MG63 (cell line): Measurements from ENCODE around the gene ERBIN. TPM values are rescaled to one million over a fixed set of nuclear protein-coding genes. Genes with fewer than 3 reads are reported as not detected.
"Not testable (repeated sequence)": the region's sequence is repeated elsewhere in the genome, so short reads cannot be mapped to it uniquely, and the experiment has no call there.

Experiments used
- DNase-seq: peaks from one replicate; pipeline ENCODE4 v3.0.0-alpha.2; 2020
- H3K27me3 ChIP-seq: fragments of 250-450 bp; sonication (Bioruptor Pico); 2 replicates; pipeline ENCODE4 v1.5.1; 2020; ENCODE audit warnings: mild to moderate bottlenecking, moderate library complexity
- H3K36me3 ChIP-seq: fragments of 250-450 bp; sonication (Bioruptor Pico); 2 replicates; pipeline ENCODE4 v1.5.1; 2020; ENCODE audit warnings: mild to moderate bottlenecking, moderate library complexity
- H3K4me3 ChIP-seq: fragments of 250-450 bp; sonication (Bioruptor Pico); 2 replicates; pipeline ENCODE4 v1.5.1; 2020; ENCODE audit warnings: mild to moderate bottlenecking, moderate library complexity
- H3K9me3 ChIP-seq: fragments of 250-450 bp; sonication (Bioruptor Pico); 2 replicates; pipeline ENCODE4 v1.5.1; 2020; ENCODE audit warnings: mild to moderate bottlenecking, moderate library complexity
- total RNA-seq: library from RNA; depleted of rRNA; stranded (reverse); fragments of >200 nt; shearing (Covaris generic); gene quantifications from 2 replicates; pipeline ENCODE4 v1.2.3, GENCODE V29; 2014; ENCODE audit warnings: low replicate concordance

Gene ERBIN
- total RNA-seq, 1 experiment from 2014 or later = 23.5 TPM

DNA sequence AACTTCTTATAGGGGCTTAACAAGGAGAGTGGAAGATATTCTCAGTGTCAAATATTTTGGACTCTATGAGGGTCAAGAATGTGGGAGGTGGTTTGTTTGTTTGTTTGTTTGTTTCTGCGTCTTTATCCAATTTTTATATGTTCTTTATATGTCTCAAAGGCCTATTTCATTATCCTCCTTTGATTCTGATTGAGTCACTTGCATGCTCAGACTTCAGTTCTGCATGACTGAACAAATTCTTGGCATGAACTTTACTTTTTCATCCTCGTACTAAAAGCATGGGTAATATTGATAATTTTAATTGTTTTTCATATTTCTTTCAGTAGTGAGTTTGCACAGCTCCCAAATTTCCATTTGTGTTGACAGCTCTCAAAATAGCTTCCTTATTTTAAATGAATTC is 19.2 kb upstream of the ERBIN start:
- H3K27me3 ChIP-seq = no peaks in the 10 kb centered on the region
- H3K4me3 ChIP-seq = no peak overlapping the region
- H3K9me3 ChIP-seq = peaks cover 2% of the 10 kb centered on the region; the same call in 1 of the 2 replicates
- DNase-seq = no peak
- no peaks in the 10 kb centered on the region for H3K36me3 ChIP-seq

DNA sequence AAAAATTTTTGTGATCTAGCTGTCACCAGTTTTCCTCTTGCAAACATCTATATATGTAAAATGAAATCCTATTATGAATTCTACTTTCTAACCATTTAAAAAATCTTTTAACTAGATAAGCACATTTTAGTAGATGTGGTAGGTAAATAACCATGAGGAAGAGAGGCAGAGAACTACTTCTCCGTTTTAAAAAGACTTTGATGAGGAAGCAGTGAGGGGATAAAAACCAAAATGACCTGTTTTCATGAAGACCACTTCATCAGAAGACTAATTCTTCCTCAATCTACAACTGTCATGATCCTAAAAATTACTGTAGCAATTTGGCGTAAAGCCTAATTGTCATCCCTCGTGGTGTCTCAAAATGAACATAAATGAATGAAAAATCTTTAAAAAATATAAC is 15.7 kb upstream of the ERBIN start:
- H3K4me3 ChIP-seq = no peak overlapping the region

DNA sequence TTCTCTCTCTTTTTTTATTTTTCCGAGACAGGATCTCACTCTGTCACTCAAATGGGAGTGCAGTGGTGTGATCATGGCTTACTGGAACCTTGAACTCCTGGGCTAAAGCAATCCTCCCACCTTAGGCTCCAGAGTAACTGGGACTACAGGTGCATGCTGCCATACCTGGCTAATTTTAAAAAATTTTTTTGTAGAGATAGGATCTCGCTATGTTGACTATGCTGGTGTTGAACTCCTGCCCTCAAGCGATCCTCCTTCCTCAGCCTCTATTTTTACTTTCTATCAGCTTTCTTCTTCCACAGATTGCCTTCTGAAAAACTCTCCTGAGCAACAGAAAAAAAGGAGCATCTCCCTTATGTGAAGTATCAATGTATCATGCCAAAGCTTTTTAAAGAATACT is 14.1 kb upstream of the ERBIN start:
- Histone ChIP-seq H3K27me3 (no peaks in the 10 kb centered on the region), H3K36me3 (no peaks in the 10 kb centered on the region), H3K4me3 (no peak overlapping the region), H3K9me3 (no peaks in the 10 kb centered on the region)
- no peak for DNase-seq

More for the DNA sequence above, 15.7 kb upstream of the ERBIN start:
- Histone ChIP-seq H3K9me3 (no peaks in the 10 kb centered on the region), H3K36me3 (no peaks in the 10 kb centered on the region), H3K27me3 (no peaks in the 10 kb centered on the region)
- DNase-seq = no peak

DNA sequence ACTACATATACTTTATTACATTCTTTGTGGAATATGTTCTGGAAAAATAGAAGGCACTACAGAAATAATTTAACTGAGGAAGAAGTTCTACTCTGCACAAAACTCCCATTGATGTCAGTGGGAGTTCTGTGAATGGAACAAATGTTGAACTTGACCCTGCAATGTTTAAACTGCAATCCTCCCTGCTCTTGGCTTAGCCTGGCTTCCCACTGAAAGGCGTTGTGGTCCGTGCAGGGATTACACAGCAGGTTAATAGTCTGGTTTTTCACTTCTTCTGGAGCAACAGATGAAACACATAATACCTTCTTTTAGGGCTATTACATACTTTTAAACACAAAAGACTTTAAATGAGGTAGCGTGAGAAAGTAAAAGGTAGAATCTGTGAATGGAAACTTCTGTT is 12.9 kb upstream of the ERBIN start:
- Histone ChIP-seq H3K36me3 (no peaks in the 10 kb centered on the region), H3K9me3 (no peaks in the 10 kb centered on the region), H3K27me3 (no peaks in the 10 kb centered on the region), H3K4me3 (no peak overlapping the region)
- DNase-seq = no peak

DNA sequence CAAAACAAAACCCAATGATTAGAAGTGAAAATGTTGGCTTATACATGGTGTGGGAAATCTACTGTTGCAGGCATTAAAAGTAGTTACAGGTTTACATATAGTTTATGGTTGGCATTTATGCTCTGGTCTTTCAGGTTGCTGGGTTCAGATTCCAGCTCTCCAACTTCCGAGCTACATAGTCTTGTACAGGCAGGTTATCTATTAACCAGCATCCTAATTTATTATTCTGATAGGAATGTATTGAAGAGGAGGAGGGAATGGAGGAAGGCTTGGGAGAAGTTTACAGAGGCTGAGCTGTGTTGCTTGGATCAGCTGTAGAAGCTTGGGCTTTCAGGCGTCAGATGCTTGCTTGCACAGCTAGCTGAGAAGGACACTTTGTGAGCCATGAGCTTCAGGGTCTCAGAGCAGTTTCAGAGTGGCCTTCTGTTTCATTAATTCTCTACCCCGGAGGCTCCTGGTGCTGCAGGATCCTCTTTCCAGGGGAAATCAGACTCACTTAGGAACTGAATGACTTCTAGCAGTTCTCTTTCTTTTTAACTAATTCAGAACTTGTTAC is 11.7 kb upstream of the ERBIN start:
- no peak for DNase-seq
- H3K27me3 ChIP-seq = no peaks in the 10 kb centered on the region

DNA sequence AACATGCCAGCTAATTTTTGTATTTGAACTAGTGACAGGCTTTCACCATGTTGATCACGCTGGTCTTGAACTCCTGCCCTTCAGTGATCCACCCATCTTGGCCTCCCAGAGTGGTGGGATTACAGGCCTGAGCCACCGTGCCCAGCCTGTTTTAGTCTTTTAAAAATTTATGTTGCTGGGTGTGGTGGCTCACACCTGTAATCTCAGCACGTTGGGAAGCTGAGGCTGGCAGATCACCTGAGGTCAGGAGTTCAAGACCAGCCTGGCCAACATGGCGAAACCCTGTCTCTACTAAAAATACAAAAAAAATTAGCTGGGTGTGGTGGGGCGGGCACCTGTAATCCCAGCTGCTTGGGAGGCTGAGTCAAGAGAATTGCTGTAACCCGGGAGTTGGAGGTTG is 10.7 kb upstream of the ERBIN start:
- not testable (repeated sequence) for H3K36me3 ChIP-seq, H3K4me3 ChIP-seq, H3K9me3 ChIP-seq, DNase-seq, H3K27me3 ChIP-seq

More for the DNA sequence above, 11.7 kb upstream of the ERBIN start:
- no peak overlapping the region for H3K4me3 ChIP-seq
- H3K9me3 ChIP-seq = no peaks in the 10 kb centered on the region
- H3K36me3 ChIP-seq = no peaks in the 10 kb centered on the region

DNA sequence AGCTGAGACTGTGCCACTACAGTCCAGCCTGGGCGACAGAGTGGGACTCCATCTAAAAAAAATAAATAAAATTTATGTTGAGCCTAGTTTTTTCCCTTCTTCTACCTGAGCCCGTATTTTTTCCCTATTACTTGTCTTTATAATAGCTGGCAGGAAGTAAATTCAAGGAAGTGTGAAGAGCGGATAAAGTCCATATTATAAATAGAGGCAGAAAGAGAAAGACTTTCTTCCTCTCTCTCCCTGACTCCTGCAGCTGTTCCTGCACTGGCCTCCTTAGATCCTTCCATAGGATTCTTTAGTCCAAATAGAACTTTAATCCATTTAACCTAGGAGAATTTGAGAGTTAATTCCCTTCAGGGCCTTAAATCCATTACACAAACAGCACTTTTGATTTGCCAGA is 10.3 kb upstream of the ERBIN start:
- no peak for DNase-seq
- no peaks in the 10 kb centered on the region for H3K9me3 ChIP-seq
- H3K27me3 ChIP-seq = no peaks in the 10 kb centered on the region
- H3K36me3 ChIP-seq = no peaks in the 10 kb centered on the region
- no peak overlapping the region for H3K4me3 ChIP-seq

DNA sequence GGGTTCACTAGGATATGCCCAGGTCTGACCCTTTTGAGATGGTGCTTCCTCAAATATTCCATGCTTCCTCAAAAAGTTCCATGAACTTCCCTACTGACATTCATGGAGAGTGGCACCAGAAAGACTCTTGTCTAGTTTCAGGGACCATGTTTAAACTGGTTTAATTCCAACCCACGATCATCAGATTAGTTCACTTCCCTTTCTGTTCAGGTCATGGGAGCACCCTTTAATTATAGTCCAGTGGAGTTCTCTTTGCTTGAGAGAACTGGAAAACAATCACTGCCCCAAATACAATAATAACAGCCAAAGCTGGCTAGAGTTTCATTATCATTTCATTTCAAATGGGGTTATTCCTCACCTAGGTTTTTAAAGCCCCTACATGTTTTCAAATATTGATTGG is 9.7 kb upstream of the ERBIN start:
- Histone ChIP-seq H3K9me3 (no peaks in the 10 kb centered on the region), H3K4me3 (no peak overlapping the region), H3K27me3 (no peaks in the 10 kb centered on the region), H3K36me3 (no peaks in the 10 kb centered on the region)
- no peak for DNase-seq

DNA sequence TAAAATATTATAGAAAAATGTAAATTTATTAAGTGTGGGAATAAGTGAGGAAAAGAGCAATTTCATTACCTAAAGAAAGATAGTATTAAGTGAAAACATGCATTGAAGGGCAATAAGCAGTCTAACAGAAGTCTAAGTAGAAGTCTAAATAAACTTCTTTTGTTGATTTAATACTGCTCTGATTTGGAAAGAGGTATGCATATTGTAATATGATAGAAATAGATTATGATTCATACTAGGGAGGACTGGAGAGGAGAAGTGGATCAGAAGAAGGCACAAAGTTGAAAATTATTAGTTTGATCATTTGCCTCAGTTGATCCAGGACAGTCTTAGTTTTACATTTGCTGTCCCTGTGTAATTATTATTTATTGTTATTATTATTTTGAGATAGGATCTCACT is 6.6 kb upstream of the ERBIN start:
- DNase-seq = no peak
- no peaks in the 10 kb centered on the region for H3K27me3 ChIP-seq
- no peaks in the 10 kb centered on the region for H3K36me3 ChIP-seq
- H3K9me3 ChIP-seq = no peaks in the 10 kb centered on the region
- no peak overlapping the region for H3K4me3 ChIP-seq

DNA sequence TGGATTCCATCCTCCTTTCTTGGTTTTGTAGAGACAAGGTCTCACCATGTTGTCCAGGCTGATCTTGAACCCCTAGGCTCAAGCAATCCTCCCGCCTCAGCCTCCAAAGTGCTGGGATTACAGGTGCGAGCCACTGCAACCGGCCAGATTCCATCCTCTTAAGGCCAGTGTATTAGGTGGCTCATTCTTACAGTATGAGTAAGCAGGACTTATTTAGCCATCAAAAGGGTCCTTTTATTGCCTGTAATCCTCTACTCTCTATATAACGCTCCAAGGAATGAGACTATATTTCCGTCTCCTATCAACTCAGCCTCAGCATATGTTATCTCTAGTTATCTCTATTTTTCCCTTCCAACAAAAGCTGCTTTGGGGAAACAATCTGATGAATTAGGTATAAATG is 3.0 kb upstream of the ERBIN start:
- no peak for DNase-seq
- peaks cover 5% of the 10 kb centered on the region; the same call in 1 of the 2 replicates for H3K36me3 ChIP-seq
- H3K27me3 ChIP-seq = no peaks in the 10 kb centered on the region
- no peak overlapping the region for H3K4me3 ChIP-seq
- no peaks in the 10 kb centered on the region for H3K9me3 ChIP-seq

DNA sequence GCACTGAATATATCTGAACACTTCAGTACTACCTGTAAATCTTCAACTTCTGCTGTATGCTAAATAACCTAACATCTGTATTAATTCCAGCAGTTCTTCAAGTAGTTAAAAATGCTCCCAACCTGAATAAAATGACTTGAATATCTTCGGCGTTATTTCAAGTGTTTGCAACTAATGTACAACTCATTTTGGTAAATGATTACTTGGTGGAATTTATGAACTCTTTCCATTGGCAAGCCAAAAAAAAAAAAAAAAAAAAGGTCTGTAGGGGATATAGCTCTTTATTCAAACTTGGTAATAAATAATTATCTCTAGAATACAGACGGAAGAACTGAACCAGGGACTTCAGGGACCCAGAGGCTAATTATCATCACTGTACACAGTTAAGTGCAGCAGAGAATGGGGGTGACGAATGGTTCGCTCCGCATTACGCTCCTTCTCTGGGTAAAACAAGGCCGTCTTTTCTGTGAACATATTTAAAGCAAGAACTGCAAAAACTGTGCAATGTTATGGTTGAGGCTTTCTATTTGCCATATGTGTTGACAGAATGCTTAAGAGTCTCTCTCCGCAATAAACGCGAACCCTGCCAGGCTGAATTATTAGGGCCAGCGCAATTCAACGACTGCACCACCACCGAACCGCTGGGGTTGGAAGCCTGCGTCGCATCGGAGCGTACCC is 1.9 kb upstream of the ERBIN start:
- Histone ChIP-seq H3K9me3 (no peaks in the 10 kb centered on the region), H3K4me3 (peak overlapping the region; percentile 65), H3K36me3 (peaks cover 7% of the 10 kb centered on the region; the same call in 1 of the 2 replicates), H3K27me3 (no peaks in the 10 kb centered on the region)
- no peak for DNase-seq

DNA sequence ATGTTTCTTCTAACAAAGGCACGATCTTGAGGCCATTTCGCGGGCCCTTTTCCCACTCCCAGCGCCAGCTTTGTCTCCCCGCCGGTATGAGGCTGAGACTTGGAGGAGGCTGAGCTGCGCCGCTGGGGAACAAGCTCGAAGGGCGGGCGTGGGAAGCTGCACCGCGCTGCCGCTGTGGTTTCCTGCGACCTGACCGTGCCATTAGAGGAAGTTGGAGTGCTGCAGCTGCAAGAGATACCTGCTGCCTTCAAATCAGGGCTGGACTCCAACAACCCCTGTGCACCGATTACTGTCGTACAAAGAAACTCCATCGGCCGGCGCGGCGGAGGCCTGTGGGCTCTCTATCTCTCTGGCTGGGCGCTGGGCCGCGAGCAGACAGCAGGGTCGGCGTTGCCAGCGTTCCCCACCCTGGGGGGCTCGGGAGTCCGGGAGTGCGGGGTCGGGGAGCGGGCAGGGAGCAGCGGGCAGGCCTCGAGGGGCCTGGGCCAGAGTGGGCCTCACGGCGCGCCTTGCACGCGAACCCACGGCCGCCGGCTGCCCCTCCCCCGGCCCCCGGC is 1.3 kb upstream of the ERBIN start:
- Histone ChIP-seq H3K36me3 (peaks cover 12% of the 10 kb centered on the region), H3K4me3 (peak overlapping the region; percentile 65), H3K9me3 (no peaks in the 10 kb centered on the region), H3K27me3 (no peaks in the 10 kb centered on the region)
- peak; percentile 69 for DNase-seq

DNA sequence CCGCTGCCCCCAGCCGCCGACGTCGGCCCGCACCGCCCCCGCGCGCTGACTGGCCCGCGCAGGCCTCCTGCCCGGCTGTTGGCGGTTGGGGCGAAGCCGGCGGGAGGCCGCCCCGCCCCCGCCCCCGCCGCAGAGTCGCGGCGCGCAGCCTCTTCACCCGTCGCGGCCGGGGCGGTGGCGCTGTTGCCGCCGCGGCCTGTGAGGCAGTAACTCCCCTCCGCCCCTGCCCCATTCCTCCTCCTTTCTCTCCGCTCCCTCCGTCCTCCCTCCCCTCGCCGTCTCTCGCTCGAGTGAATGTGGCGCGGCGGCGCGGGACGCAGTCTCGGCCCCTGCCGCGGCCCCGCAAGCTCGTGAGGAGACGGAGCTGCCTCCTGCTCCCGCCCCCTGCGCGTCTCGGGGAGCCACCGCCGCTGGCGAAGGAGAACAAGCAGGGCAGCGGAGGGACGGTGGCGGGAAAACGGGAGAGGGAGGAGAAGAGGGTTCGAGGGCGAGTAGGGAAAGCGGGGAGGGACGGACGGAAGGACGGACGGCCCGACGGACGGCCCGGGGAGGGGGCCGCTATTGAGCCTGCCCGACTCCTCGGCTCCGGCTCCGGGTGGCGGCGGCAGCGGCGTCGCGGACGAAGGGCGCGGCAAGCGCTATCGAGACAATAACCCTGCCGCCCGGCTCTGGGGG is 637 bp upstream of the ERBIN start:
- DNase-seq = peak; percentile 92
- H3K4me3 ChIP-seq = peak overlapping the region; percentile 99
- peaks cover 18% of the 10 kb centered on the region for H3K36me3 ChIP-seq
- H3K9me3 ChIP-seq = no peaks in the 10 kb centered on the region
- H3K27me3 ChIP-seq = no peaks in the 10 kb centered on the region

DNA sequence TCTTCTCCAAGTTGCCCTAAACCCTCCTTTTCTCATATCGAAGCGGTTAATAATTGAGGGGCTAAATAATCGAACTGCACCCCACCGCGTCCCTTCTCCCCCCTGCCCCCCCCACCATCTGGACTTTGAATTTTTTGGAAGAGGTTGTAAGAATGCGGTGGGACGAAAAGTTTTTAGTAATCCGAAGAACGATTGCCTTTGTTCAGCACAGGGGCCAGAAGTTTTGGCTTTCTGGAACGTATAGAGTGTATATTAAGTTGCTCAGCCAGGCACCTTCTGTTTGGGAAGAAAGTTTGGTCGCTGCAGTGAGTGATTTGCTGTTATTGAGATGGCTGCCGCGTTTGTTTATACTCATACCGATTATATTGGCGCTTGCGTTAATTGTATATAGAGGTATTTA is 518 bp downstream of the ERBIN start:
- Histone ChIP-seq H3K36me3 (peaks cover 26% of the 10 kb centered on the region), H3K9me3 (no peaks in the 10 kb centered on the region), H3K27me3 (no peaks in the 10 kb centered on the region), H3K4me3 (peak overlapping the region; percentile 99)
- no peak for DNase-seq

DNA sequence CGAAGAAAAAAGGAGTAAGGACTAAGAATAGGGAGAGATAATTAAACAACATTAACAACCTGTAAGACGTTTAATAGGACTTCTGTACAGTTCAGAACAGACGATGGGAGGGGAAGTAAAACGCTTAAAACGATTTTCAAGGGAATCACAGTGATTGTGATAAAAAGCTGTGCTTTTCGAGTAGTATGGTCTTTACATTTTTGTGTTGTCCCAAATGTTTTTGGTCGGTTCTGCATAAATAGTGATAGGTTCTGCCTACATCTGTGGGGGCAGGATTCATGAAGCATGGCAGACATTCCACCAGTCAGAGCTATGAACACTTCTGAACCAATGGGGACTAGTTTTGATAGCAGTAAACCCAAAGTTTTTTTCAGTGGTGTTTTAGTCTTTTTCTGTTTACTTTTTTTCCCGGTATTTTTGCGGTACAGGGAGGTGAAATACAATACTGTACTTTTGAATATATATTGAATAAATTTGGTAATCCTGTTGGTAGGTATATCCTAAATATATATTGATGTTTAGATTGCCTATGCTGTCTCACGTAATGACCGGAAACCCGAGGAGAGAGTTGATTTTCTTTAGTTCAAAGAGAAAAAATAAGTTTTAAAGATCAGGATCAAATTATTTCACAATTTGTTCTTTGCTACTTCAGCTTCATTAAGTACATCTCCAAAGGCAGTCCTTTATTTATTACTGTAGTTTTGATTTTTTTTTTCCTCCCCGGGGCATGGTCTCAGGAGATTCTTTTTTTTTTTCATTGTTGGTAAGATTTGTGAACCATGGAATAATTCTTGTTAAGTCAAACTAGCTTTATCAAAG is 1.3 kb downstream of the ERBIN start:
- H3K9me3 ChIP-seq = no peaks in the 10 kb centered on the region
- H3K36me3 ChIP-seq = peaks cover 26% of the 10 kb centered on the region
- no peaks in the 10 kb centered on the region for H3K27me3 ChIP-seq
- H3K4me3 ChIP-seq = peak overlapping the region; percentile 99
- peak; percentile 28 for DNase-seq

DNA sequence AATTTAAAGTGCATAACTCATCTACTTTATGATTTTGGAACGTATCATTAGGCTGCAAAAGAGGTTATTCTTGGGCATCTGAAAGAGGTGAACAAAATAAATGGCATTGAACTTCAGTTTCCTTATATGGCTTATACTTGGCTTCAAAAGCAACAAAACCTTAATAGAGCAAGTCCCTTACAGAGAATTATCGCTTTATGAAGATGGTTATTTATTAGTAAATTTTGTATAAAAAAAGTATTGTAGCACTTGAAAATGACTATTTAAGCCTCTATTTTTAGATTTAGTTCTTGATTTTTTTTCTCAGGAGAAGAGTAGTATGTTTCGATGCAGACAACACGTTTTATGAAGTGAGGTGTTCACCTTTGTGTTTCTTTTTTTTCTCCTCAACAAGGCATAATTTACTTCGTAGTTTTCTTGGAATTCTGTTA is 2.0 kb downstream of the ERBIN start:
- Histone ChIP-seq H3K9me3 (no peaks in the 10 kb centered on the region), H3K36me3 (peaks cover 30% of the 10 kb centered on the region), H3K27me3 (no peaks in the 10 kb centered on the region), H3K4me3 (peak overlapping the region; percentile 99)
- no peak for DNase-seq

DNA sequence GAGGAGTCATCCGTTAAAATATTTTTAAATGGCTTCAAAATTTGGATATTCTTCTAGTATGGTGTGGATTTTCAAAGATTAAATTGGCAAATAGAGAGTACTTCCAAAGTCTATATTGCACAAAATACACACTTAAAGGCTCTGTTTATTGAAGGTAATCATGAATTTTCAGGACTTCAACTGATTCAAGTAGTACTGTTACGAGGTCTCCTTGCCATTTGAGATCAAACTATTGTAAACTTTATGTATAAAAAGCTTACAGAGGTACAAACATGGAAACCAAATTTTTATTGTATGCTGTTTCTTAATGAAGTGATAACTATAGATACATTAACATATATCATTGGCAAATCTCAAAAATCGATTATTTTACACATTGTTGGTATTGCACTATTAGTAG is 2.5 kb downstream of the ERBIN start:
- Histone ChIP-seq H3K4me3 (peak overlapping the region; percentile 99), H3K27me3 (no peaks in the 10 kb centered on the region), H3K36me3 (peaks cover 35% of the 10 kb centered on the region), H3K9me3 (no peaks in the 10 kb centered on the region)
- DNase-seq = no peak
